Activated CD8-positive, alpha-beta memory T cell treated with anti-CD3 and anti-CD28 coated beads, Interleukin-2, amount 50 U/mL, for 24 hours (primary cell): ENCODE measurements around the gene CCND1.
"Not testable (repeated sequence)": the region's sequence is repeated elsewhere in the genome, so short reads cannot be mapped to it uniquely, and the experiment has no call there.

Experiments
- DNase-seq: peaks from one replicate; pipeline ENCODE4 v3.0.0-alpha.2; 2020; ENCODE audit errors: extremely low read depth

CCND1 gene

DNA sequence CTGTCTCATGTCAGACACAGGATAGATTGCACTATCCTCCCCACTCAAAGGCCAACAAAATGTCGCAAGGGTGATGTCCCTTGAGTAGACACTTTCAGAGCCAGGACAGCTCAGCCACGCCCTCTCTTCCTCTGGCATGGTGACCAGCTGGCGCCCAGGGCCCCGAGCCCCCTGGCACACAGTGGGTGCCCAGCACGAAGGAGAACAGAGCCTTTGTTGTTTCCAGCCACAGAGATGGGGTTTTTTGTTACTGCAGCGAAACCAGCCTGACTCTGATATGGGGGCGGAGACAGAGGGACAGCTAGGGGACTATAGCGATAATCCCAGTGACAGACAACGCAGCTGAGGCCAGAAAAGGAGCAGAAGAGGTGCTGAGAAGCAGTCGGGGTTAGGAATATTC, 23.3 kb upstream of the CCND1 start:
- DNase-seq = no peak

GRCh38 chr11:69618237-69618636, 22.7 kb upstream of the CCND1 start:
- no peak for DNase-seq

GRCh38 chr11:69620683-69621290, 20.2 kb upstream of the CCND1 start:
- DNase-seq = no peak

DNA sequence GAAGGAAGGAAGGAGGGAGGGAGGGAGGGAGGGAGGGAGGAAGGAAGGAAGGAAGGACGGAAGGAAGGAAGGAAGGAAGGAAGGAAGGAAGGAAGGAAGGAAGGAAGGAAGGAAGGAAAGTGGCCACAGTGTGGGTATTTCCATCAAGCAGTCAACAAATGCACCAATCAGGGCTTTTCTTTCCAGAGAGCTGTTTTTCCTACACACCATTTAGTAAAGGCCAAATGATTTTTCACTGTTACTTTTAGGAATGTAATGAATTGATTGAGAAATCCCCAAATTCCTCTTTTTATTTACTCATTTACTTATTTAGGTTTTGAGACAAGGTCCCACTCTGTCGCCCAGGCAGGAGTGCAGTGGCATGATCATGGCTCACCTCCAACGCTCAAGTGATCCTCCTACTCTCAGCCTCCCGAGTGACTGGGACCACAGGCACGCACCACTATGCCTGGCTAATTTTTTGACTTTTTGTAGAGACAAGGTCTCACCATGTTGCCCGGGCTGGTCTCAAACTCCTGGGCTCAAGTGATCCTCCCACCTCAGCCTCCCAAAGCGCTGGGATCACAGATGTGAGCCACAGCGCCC, 18.8 kb upstream of the CCND1 start:
- not testable (repeated sequence) for DNase-seq

DNA sequence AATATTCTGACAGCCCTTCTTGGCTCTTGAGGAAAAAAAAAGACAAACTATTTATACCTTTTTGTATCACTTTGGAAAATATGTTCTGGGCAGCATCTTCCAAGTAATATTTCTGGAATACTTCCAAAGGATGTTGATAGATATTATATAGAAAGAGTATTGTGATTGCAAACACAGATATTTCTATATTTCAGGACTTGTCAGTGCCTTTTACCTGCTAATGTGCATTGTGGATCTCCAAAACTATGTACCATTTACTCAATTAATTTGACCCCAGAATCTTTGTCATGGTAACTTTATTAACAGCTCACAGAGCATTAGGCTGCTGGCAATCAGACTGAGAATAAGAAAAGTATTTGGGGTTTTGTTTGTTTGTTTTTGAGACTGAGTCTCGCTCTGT, 16.7 kb upstream of the CCND1 start:
- no peak for DNase-seq

GRCh38 chr11:69625476-69625875, 15.5 kb upstream of the CCND1 start:
- DNase-seq = no peak

DNA sequence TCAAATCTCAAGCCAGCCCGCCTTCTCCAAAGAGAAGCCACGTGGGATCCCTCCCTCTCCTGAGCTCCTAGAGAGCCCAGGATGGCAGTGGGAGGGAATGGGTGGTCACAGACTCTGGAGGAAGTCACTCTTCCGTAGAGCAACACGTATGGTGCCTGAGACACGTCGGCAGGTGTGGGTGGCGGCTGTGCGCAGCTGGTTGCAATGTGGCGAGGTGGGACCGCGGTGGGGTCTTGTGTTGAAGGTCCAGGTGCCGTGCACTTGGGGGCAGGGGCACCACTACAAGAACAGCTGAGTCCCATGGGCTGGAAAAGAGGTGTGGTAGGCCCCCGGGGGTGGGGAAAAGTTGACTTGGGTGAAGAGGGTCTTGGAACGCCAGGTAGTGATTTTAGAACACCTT, 13.4 kb upstream of the CCND1 start:
- no peak for DNase-seq

DNA sequence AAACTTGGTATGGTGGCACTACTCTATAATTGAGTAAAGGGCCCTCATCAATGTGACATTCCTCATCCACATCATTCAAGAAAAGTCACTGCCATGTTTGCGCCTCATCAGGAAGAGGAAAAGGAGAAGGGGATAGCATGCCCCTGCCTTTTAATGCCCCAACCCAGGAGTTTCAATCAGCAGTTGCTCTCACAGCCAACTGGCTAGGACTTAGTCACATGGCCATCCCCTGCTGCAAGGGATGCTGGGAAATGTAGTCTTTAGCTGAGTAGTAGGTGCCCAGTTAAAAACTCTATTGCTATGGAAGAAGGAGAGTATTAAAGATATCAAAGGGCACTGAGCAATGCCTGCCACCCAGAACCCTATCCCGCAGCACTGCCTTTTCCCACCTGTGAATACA, 10.9 kb upstream of the CCND1 start:
- DNase-seq = no peak

- no peak for DNase-seq
These were observed 10.5 kb upstream of the CCND1 start for GRCh38 chr11:69630424-69630823.

DNA sequence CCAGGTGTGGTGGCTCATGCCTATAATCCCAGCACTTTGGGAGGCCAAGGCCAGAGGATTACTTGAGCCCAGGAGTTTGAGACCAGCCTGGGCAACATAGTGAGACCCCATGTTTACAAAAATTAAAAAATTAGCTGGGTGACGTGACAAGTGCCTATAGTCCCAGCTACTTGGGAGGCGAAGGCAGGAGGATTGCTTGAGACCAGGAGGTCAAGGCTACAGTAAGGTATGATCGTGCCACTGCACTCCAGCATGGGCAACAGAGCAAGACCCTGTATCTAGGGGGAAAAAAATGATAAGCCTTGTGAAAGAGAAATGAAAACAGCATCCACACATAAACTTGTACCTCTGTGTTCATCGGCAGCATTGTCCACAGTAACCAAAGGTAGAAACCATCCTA, 8.1 kb upstream of the CCND1 start:
- no peak for DNase-seq

- no peak for DNase-seq
These were observed 6.9 kb upstream of the CCND1 start for GRCh38 chr11:69634069-69634468.

GRCh38 chr11:69634590-69634989, 6.4 kb upstream of the CCND1 start:
- no peak for DNase-seq

- DNase-seq = no peak
These were observed 5.8 kb upstream of the CCND1 start for GRCh38 chr11:69635195-69635594.

GRCh38 chr11:69635804-69636511, 5.0 kb upstream of the CCND1 start:
- DNase-seq = no peak

DNA sequence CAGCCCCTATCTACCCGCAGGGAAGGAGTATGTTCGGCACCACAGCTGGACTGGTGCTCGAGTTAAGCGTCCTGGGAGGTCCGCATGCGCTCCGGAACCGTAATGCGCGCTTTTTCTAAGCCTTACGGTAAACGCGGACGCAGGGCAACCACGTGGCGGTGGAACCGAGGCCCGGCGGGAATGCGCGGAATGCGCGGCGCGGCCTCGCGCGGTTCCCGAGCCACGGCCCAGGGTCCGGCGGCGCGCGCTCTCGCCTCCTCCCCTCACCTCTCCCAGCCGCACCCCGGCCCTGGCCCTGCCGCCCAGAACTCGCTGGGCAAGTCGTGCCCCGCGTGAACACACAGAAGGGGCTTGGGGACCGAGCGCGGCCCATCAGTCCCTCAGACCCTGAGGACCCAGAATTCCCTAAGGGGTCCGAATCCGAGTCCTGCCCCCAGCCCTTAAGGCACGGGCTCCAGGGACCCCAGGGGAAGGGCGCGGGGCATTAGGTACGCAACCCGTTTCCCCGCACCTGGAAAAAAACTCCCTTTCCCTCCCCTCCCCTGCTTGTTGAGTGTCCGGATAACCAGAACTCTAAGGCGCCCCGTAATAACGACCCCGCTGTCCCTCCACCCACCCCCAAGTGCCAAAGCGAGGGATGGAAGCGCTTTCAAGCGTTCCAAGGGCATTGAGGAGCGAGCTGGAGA, 4.3 kb upstream of the CCND1 start:
- DNase-seq = no peak

- no peak for DNase-seq
These were observed 3.6 kb upstream of the CCND1 start for GRCh38 chr11:69637198-69637940.

DNA sequence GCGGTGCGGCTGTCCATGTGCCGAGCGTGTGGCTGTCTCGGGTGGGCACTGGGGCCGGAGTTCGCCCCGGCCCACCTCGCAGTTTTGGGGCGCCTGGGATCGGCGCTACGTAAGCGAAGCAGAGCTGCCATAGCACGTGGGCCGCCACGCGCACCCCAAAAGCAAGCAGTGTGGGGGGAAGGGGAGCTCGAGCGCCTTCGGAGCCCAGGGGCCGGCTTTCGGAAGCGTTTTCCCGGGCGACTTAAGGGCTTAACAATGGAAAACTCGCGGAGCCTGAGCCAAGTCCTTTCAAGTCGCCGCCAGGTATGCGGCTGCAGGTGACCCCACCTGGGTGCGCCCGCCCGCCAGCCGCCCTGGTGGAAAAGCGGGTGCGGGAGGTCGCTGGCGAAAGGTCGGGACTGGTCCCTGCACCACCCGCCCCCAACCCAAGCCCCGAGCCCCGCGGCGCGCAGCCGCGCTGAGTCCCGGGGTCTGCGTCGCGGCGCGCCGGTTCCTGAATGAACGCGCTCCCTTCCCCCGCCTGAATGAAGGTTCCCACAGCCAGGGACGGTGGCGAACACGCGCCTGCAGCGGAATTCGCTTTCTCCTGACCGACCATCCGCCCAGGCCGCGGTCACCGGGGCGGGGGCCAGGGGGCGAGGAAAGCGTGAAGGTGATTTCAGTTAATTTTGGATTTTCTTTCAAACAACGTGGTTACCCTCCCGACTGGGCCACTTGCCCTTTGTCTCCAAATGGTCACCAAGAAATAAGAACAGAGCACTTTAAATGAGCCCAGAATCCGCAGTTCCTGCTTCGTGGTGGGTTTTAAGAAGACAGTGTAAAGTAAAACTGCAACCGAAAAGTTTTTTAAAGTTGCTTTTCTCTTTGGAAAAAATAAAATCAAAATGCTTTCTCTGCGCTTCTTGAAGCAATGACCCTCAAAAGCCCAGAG, 2.8 kb upstream of the CCND1 start:
- DNase-seq = no peak

DNA sequence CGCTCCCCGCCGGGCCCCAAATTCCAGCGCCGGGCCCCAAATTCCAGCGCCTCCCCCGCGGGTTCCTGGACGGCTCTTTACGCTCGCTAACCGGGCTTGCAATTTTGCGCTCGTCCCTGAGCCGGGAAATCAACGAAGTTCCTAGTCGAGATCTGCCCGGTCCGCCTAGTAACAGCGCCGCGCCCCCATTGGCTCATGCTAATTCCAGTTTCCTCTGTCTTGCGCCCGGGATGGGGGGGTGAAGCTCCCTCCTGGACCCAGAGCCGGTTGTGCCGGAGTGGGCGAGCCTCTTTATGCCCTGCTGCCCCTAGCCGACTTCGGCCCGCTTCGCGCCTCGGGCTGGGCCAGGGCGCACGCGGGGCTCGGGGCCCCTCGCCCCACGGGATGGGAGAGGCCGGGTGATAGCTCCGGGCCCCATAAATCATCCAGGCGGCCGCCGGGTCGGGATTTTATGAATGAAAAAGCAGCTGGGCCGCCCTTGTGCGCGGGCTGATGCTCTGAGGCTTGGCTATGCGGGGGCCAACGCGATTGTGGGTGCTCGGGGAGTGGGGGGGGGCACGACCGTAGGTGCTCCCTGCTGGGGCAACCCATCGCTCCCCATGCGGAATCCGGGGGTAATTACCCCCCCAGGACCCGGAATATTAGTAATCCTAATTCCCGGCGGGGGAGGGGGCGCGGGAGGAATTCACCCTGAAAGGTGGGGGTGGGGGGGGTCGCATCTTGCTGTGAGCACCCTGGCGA, 1.8 kb upstream of the CCND1 start:
- no peak for DNase-seq

- DNase-seq = no peak
These were observed 1.1 kb upstream of the CCND1 start for GRCh38 chr11:69639831-69640230.

DNA sequence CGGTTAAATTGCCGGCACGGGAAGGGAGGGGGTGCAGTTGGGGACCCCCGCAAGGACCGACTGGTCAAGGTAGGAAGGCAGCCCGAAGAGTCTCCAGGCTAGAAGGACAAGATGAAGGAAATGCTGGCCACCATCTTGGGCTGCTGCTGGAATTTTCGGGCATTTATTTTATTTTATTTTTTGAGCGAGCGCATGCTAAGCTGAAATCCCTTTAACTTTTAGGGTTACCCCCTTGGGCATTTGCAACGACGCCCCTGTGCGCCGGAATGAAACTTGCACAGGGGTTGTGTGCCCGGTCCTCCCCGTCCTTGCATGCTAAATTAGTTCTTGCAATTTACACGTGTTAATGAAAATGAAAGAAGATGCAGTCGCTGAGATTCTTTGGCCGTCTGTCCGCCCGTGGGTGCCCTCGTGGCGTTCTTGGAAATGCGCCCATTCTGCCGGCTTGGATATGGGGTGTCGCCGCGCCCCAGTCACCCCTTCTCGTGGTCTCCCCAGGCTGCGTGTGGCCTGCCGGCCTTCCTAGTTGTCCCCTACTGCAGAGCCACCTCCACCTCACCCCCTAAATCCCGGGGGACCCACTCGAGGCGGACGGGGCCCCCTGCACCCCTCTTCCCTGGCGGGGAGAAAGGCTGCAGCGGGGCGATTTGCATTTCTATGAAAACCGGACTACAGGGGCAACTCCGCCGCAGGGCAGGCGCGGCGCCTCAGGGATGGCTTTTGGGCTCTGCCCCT, 529 bp upstream of the CCND1 start:
- DNase-seq = no peak
